Hepatocyte (in vitro differentiated cells): ENCODE data around the gene LASP1. TPM values are rescaled to one million over a fixed set of nuclear protein-coding genes. Genes with fewer than 3 reads are reported as not detected.

Experiments
- DNase-seq: peaks from one replicate; pipeline ENCODE4 v3.0.0-alpha.2; 2016; ENCODE audit warnings: low spot score
- H2AFZ ChIP-seq: fragments of 200-600 bp; sonication (generic); 2 replicates; pipeline ENCODE4 v1.6.0; 2016; ENCODE audit warnings: antibody characterized with exemption, mild to moderate bottlenecking
- H3K27ac ChIP-seq: fragments of 200-600 bp; sonication (generic); 2 replicates; pipeline ENCODE4 v1.5.1; 2016; ENCODE audit warnings: mild to moderate bottlenecking
- H3K27me3 ChIP-seq: fragments of 200-600 bp; sonication (generic); 2 replicates; pipeline ENCODE4 v1.6.1; 2016
- H3K36me3 ChIP-seq: fragments of 200-600 bp; sonication (generic); replicated peaks from 2 replicates; pipeline ENCODE4 v1.5.1; 2016; ENCODE audit warnings: low read depth; ENCODE audit not compliant: insufficient read depth
- H3K4me1 ChIP-seq: fragments of 200-600 bp; sonication (generic); 2 replicates; pipeline ENCODE4 v1.5.1; 2016; ENCODE audit warnings: mild to moderate bottlenecking, moderate library complexity; ENCODE audit not compliant: insufficient read depth
- H3K4me2 ChIP-seq: fragments of 200-600 bp; sonication (generic); 2 replicates; pipeline ENCODE4 v1.6.0; 2016
- H3K4me3 ChIP-seq: fragments of 200-600 bp; sonication (generic); 2 replicates; pipeline ENCODE4 v1.5.1; 2016; ENCODE audit warnings: mild to moderate bottlenecking
- H3K79me2 ChIP-seq: fragments of 200-600 bp; sonication (generic); 2 replicates; pipeline ENCODE4 v1.6.0; 2017; ENCODE audit warnings: mild to moderate bottlenecking
- H3K9me2 ChIP-seq: fragments of 200-600 bp; sonication (generic); replicated peaks from 2 replicates; pipeline ENCODE4 v1.6.0; 2017; ENCODE audit warnings: mild to moderate bottlenecking; ENCODE audit not compliant: insufficient read depth
- H3K9me3 ChIP-seq: fragments of 200-600 bp; sonication (generic); 2 replicates; pipeline ENCODE4 v1.5.1; 2016; ENCODE audit warnings: low read depth, mild to moderate bottlenecking
- H4K20me1 ChIP-seq: fragments of 200-600 bp; sonication (generic); 2 replicates; pipeline ENCODE4 v1.6.0; 2016; ENCODE audit warnings: mild to moderate bottlenecking; ENCODE audit not compliant: insufficient read depth, poor library complexity, severe bottlenecking
- CTCF ChIP-seq: fragments of 200-600 bp; sonication (generic); IDR thresholded peaks from 2 replicates; pipeline ENCODE4 v1.5.1; 2016; ENCODE audit warnings: antibody characterized with exemption, mild to moderate bottlenecking; ENCODE audit not compliant: poor library complexity
- EZH2 ChIP-seq: fragments of 200-600 bp; sonication (generic); IDR thresholded peaks from 2 replicates; pipeline ENCODE4 v1.6.1; 2016; ENCODE audit warnings: antibody characterized with exemption, mild to moderate bottlenecking, borderline replicate concordance
- EZH2phosphoT487 ChIP-seq: fragments of 200-600 bp; sonication (generic); IDR thresholded peaks from one replicate; pipeline ENCODE4 v1.6.1; 2018; ENCODE audit warnings: antibody characterized with exemption, mild to moderate bottlenecking, low read depth, moderate library complexity; ENCODE audit not compliant: unreplicated experiment, severe bottlenecking
- WGBS: methylation state at CpG from one replicate; pipeline ENCODE4 v1.1.6; 2016; ENCODE audit warnings: low lambda C conversion rate; ENCODE audit errors: missing lambda C conversion rate; 5-methylcytosine and 5-hydroxymethylcytosine counted together
- polyA plus RNA-seq: library from polyadenylated mRNA; unstranded; fragments of >200 nt; fragmentation: Nextera tagmentation; extraction: Ambion mirVana; gene quantifications from 2 replicates; pipeline ENCODE4 v1.2.1, GENCODE V29; 2016
- total RNA-seq: library from RNA; depleted of rRNA; stranded (reverse); fragments of >200 nt; gene quantifications from 2 replicates; pipeline ENCODE4 v1.2.3, GENCODE V29; 2014

LASP1 gene
- total and polyA plus RNA-seq, 2 experiments from 2014 or later, result 141 to 238 TPM

DNA sequence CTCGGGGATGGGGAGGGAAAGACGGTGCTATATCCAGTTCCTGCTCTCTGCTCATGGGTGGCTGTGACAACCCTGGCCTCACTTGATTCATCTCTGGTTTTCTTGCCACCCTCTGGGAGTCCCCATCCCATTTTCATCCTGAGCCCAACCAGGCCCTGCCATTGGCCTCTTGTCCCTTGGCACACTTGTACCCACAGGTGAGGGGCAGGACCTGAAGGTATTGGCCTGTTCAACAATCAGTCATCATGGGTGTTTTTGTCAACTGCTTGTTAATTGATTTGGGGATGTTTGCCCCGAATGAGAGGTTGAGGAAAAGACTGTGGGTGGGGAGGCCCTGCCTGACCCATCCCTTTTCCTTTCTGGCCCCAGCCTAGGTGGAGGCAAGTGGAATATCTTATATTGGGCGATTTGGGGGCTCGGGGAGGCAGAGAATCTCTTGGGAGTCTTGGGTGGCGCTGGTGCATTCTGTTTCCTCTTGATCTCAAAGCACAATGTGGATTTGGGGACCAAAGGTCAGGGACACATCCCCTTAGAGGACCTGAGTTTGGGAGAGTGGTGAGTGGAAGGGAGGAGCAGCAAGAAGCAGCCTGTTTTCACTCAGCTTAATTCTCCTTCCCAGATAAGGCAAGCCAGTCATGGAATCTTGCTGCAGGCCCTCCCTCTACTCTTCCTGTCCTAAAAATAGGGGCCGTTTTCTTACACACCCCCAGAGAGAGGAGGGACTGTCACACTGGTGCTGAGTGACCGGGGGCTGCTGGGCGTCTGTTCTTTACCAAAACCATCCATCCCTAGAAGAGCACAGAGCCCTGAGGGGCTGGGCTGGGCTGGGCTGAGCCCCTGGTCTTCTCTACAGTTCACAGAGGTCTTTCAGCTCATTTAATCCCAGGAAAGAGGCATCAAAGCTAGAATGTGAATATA is 50.8 kb downstream of the LASP1 start:
- H2AFZ ChIP-seq, result no peak overlapping the region
- DNase-seq, result no peak
- no peak overlapping the region for H3K4me2 ChIP-seq
- H3K4me3 ChIP-seq, result no peak overlapping the region
- H3K79me2 ChIP-seq, result peaks cover under 1% of the 10 kb centered on the region
- no peaks in the 10 kb centered on the region for H3K27me3 ChIP-seq
- 67% methylated on average over 9 of the region's 9 CpGs for WGBS
- no peaks in the 10 kb centered on the region for H3K9me2 ChIP-seq
- H3K27ac ChIP-seq, result peak overlapping the region; percentile 20
- no peaks in the 10 kb centered on the region for H3K36me3 ChIP-seq
- H4K20me1 ChIP-seq, result peaks cover 6% of the 10 kb centered on the region
- TF ChIP-seq CTCF, result no peak
- TF ChIP-seq EZH2, result no peak
- TF ChIP-seq EZH2phosphoT487, result no peak
- H3K4me1 ChIP-seq, result no peaks in the 10 kb centered on the region
- H3K9me3 ChIP-seq, result no peaks in the 10 kb centered on the region

- H3K4me3 ChIP-seq, result no peak overlapping the region
- no peak overlapping the region for H3K4me2 ChIP-seq
- H3K27me3 ChIP-seq, result no peaks in the 10 kb centered on the region
- no peaks in the 10 kb centered on the region for H3K9me3 ChIP-seq
- H3K79me2 ChIP-seq, result no peaks in the 10 kb centered on the region
- 86% methylated on average over 13 of the region's 13 CpGs for WGBS
- H2AFZ ChIP-seq, result no peak overlapping the region
- no peaks in the 10 kb centered on the region for H3K9me2 ChIP-seq
- peak overlapping the region; percentile 20 for H3K27ac ChIP-seq
- no peak for DNase-seq
- no peak for TF ChIP-seq EZH2phosphoT487
- TF ChIP-seq CTCF, result no peak
- no peak for TF ChIP-seq EZH2
- H4K20me1 ChIP-seq, result peaks cover 2% of the 10 kb centered on the region
- no peaks in the 10 kb centered on the region for H3K36me3 ChIP-seq
- H3K4me1 ChIP-seq, result no peaks in the 10 kb centered on the region
Observed at GRCh38 chr17:38921756-38922411, 52.0 kb downstream of the LASP1 start.

DNA sequence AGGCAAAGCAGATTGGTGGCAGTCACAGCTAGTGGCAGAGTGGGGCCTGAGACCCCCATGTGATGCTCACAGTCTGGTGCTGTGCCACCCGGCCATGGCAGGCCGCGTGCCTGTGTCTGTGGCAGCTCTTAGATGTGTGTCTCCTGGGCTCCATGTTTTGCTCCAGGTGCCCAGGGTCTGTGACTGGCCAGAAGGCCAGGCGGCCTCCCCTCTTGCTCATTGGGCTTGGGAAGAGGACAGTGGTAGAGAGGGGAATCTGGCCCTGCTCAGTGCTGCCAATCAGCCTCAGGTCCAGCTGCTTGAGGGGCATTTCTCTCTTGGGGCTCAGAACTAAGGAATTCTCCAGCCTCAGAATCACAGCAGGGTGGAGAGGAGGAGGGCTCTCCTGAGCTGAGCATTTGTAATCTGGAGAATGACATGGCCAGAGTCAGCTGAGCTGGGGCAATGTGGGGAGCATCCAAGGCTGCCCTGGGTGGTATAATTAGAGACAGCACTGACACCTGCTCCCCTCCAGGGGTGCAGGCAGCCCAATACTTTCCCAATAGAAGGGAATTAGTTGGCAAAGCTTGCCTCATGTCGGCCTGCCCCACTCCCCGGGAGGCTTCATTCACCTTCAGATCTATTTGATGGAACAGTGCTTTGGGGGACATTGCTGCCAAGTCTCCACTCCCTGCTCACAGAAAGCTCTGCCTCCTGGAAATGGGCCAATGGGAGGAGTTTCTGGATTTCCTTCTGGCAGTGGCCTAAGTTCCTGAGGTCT is 52.9 kb downstream of the LASP1 start:
- H3K4me3 ChIP-seq, result no peak overlapping the region

More for the DNA sequence above, 52.9 kb downstream of the LASP1 start:
- Histone ChIP-seq H3K9me2 (no peaks in the 10 kb centered on the region), H3K79me2 (no peaks in the 10 kb centered on the region), H4K20me1 (peaks cover 2% of the 10 kb centered on the region), H3K9me3 (no peaks in the 10 kb centered on the region), H3K27ac (peak overlapping the region; percentile 12), H3K4me2 (no peak overlapping the region), H3K36me3 (no peaks in the 10 kb centered on the region), H3K27me3 (no peaks in the 10 kb centered on the region), H3K4me1 (no peaks in the 10 kb centered on the region), H2AFZ (no peak overlapping the region)
- WGBS, result 61% methylated on average over 6 of the region's 6 CpGs
- peak; percentile 64 for DNase-seq
- TF ChIP-seq CTCF (no peak), EZH2phosphoT487 (no peak), EZH2 (no peak)
